ENCODE data around the gene MMP24.
A peak's percentile ranks its signal among the peaks of the same experiment; 100 is the strongest.
"Not testable (repeated sequence)": the region's sequence is repeated elsewhere in the genome, so short reads cannot be mapped to it uniquely, and the experiment has no call there.

The MMP24 gene

DNA sequence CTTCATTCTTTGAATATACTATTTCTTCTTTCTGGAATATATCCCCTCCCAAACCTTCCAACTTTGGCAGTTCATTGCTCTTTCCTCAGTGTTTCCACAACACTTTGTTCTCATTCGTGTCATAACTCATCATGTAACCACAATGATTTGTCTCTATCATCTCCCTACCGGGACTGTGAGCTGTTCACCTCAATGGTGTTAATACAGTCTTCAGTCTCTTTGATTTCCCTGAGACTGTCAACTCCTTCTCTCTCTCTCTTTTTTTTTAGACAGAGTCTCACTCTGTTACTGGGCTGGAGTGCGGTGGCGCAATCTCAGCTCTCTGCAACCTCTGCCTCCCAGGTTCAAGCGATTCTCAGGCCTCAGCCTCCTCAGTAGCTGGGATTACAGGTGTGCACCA is 2.5 kb upstream of the MMP24 start:
- DNase-seq: no peak

DNA sequence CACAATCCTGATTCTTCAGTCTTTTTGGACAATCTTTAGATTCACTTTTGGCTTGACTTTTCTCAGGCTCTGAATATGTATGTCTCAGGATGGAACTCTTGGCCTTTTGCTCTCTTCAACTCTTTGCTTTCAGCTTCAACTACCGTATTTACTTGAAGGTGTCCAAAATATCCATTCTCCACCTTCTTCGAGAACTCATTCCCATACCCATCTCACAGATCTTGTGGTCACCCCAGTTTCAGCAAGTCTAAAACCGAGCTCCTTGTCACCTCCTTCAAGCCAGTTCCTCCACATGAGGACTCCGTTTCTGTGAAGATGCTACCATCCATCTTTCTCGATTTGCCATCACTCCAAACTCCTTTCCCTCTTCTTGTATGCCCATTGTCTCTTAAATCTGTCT is 2.0 kb upstream of the MMP24 start:
- no peak for DNase-seq

DNA sequence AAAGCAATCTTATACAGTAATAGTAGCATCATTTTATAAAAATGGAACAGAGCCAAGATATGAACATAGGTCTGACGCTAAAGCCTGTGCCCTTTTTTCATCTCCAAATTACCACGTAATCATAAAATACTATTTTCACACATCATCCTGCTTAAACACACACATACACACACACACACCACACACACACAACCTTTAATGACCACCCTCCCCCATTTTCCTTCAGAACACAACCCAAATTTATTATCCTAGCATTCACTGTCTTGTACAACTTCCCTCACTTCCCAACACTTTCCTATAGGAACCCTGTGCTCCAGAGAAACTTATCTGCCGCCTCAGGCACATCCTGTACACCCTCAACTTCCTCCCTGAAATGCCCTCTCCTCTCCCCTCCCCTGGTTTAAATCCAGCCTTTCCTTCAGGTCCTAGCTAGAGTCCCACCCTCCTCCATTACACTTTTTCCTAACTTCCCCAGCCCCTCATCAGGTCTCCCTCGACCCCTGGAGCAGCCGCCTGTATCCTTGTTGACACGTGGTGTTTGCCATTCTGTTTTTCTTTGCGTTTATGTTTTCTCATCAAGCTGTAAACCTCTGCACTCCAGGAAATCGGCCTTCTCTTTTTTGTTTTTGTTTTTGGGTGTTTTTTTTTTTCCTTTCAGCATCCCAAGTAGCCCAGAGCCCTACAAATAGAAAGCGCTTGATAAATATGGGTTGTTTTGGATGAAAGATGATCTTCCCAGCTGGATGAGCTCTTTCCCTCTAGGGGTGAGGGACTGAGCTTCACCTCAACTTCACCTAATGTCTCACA is 968 bp upstream of the MMP24 start:
- DNase-seq: no peak

DNA sequence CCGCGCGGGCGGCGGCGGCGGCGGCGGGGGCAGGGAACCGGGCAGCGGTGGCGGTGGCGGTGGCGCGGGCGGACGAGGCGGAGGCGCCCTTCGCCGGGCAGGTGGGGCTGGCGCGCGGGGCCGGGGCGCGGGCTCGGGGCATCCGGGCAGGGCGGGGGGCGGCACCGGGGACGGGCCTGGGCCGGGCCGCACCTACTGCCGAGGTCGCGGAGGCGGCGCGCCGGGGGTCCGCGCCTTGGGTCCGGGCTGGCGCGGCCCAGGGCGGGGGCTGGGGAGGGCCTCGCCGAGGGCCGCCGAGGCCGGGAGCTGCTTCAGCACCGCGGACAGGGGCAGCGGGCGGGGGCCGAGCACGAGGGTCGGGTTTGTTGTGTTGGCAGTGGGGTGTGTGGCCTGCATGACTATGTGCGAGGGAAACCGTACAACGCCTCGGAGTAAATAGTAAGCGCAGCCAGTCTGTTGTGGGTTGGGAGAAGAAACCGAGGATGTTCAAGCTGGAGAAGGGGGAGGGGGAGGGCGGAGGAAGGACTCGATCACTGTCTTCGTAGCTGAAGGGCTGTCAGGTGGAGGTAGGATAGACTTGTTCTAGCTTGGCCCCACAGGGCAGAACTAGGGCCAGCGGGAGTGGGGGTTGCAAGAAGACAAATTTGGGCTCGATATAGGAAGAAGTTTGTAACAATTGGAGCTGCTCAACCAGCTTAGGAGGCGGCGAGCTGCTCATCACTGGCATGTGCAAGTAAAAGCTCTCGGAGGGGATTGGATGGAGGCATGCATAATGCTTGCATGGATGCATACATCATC is 593 bp downstream of the MMP24 start:
- peak; percentile 71 for DNase-seq

DNA sequence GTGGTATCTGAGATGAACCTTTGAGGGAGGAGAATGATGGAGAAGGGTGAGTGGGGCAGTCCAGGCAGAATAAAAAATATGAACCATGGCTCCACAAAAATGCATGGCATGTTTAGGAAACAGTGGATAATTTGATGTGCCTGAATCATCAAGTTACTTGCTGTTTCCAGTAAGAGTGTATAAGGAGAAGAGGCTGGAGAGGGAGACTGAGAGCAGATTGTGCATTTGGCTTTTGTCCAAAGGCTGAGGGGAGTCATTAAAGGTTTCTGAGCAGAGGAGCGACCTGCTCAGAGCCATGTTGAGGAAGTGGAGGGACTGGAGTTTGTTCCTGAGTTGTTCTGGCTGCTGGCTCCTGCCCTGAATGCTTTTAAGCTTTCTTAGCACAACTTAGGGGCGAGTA is 6.1 kb downstream of the MMP24 start:
- no peak for DNase-seq

DNA sequence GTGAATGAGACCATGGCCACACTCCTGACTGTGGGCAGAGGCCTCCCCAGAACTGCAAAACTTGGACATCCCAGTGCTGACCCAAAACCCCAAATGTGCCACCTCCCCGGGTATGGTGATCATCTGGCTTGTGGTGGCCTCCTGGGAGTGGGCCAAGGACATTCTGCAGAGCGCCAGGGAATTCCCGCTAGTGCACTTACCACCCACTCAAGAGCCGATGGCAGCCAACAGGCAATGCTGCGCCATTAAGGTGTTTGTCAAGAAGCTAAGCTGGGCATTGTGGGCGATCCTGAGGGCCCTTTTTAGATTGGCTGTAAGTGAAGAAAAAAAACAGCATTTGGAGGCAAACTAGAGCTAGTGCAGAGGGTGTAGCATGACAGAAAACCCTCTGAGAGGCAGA is 9.4 kb downstream of the MMP24 start:
- DNase-seq: no peak

DNA sequence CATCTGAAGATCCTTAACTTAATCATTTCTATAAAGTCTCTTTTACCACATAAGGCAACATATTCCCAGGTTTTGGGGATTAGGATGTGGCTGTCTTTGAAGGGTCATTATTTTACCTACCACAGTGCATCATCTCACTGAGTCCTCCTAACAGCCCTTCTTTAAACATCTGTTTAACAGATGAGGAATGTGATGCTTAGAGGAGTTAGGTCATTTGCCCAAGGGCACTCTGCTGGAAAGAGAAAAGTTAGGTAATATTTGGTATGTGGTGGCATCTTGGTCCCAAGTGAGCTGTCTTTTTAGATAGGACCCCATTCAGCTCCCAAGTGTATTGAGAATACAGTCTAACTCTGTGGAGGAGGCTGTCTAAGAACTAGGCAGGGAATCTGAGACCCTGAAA is 11.0 kb downstream of the MMP24 start:
- no peak for DNase-seq

DNA sequence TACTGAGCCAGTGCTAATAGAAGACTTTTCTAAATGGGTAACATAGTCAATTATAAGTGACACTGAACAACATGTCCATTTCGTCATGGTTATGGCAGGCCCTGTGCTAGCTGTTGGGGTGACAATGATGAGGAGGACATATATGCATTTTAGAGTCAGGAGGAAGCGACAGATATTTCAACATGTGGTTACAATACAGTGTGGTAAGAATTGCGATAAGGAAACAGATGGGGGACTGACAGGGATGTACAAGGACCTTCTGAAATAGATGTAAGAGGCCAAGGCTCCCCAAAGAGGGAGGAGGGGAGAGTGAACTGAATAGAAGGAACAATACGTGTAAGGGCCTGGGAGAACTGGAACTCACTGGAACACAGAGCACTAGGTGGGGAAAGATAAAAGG is 11.7 kb downstream of the MMP24 start:
- peak; percentile 85 for DNase-seq

DNA sequence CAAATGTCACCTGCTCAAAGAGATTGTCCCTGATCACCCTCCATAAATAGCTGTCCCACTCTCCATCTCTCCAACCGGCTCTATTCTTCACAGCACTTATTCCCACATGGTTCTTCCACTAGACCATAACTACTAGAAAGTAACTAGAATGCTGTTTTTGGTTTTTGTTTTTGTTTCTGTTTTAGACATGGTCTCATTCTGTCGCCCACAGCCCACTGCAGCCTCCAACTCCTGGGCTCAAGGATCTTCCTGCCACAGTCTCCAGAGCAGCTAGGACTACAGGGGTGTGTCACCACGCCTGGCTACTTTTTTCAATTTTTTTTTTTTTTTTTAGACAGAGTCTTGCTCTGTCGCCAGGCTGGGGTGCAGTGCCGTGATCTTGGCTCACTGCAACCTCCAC is 12.2 kb downstream of the MMP24 start:
- DNase-seq: no peak

DNA sequence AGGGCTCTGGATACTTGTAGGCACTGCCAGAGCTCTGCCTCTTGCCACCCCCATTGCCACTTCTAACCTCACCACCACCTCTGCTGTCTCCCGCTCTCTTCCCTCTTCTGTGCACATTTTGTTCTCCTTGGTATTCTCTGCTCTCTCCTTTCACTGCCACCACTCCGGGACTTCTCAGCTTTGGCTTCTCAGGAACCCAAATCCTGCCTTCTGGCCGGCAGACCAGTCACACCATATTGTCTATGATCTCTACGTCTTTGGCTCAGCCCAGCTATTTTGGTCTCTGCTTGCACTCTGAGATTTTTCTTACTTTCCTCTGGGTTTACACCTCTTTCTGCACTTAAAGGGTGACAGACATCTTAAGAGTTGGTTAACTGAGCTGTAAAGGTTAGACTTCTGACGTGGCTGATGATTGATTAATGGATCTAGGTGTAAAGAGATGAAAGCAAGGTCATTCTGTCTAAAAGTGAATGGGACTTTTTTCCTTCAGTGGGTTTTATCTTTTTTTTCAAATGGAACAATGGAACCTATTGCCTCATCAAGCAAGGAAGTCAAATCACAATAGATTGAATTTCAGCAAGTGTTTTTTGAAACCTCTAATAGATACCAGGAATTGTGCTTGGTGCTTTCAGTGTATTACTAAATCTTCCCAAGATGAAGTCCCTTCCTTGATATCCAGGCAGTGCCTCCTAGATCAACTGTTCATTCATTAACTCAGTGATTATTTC is 13.8 kb downstream of the MMP24 start:
- DNase-seq: no peak

DNA sequence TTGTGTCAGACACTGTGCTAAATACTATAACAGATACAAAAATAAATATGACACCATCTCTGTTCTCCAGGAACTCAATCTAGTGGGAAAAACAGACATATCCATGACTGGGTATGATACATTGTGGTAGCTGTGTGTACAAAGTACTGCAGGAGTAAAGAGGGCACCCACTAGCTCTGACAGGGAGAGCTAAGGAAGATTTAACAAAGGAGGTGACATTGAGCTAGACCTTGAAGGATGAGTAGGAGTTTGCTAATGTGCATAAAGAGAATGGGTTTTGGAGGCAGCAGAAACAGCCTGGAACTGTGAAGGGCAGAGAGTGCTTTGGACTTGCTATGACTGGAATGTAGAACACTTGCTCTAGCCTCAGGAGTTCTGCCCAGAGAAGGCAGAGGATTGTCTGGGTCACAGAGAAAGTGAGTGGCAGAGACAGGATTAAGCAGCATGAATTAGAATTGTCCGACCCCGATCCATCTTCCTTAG is 14.4 kb downstream of the MMP24 start:
- no peak for DNase-seq

DNA sequence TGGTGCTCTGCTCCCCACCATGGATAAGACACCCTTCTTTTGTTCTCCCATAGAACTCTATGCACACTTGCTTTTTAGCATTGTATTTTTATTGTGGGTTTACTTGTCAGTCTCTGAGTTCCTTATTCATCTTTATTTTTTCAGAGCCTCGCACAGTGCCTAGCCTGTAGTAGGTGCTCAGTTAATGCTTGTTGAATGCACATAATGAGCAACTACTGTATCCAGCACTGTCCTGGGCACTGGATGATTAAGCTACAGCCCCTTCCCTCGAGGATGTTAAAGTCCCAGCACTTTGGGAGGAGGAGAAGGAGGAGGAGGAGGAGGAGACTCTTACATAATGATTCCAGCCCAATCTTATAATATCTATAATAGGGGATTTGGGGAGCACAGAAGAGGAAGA is 16.8 kb downstream of the MMP24 start:
- DNase-seq: no peak

DNA sequence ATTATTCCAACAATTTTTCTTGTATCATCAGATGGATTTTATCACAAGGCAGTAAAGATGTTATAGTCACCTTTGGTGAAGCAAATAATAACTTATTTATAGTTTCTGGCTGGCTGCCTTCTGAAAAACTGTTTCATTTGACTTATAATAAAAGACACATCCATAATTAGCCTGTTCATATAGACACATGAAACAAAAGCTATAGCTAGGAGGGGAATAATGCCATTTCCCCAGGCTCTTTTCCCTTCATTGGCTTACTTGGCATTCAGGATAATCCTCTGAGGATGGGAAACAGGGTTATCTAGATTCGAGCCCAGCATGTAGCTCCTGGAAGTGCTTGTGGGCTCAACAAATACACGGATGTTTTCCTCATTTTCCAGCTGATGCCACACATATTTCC is 17.5 kb downstream of the MMP24 start:
- DNase-seq: no peak

DNA sequence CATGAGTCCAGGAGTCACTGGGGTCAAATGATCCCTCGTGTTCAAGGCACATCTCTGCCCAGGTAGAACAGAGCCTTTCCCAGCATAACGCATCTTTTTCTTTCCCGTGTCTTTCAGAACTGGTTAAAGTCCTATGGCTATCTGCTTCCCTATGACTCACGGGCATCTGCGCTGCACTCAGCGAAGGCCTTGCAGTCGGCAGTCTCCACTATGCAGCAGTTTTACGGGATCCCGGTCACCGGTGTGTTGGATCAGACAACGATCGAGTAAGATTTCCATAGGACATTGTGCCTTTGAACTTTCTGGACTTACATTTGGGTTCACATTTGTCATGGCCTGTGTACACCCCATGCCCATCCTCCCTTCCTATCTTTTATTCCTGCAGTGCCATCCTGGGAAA is 20.2 kb downstream of the MMP24 start:
- DNase-seq: no peak

DNA sequence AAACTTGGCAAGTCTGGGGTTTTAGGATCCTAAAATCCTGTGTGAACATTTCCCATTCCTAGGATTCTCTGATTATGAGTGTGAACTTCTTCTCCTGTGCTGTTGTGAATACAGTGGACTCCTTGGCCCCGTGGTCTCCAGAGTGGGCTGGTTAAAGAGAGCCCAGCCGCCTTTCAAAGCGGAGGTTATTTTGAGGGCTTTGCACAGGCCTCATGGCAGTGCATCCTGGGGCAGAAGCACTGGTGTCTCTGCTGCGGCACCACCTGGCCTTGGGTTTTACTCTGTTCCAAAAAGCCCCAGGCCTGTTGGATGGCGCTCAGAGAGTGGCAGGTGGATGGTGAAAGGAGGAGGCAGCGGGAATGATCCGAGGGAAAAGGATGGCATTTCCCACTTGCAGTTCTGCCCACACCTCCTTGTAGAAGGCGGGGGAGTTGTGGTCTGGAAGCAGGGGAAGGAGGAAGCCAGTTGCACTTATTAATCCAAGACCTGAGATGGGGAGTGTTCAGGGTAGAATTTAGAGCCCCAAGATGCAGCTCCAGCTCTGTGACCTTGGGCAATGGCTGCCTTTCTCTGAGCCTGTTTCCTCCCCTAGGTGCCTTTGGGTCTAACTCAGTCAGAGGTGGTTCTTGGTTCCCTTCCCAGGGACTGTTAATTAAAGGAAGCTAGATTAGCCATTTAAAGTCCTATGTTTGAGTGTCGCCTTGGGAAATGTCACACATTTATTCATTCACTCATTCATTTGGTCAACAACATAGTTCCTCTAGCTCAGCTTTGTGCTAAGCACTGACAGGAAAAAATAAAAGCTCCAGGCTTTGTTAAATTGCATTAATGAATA is 22.4 kb downstream of the MMP24 start:
- no peak for DNase-seq

DNA sequence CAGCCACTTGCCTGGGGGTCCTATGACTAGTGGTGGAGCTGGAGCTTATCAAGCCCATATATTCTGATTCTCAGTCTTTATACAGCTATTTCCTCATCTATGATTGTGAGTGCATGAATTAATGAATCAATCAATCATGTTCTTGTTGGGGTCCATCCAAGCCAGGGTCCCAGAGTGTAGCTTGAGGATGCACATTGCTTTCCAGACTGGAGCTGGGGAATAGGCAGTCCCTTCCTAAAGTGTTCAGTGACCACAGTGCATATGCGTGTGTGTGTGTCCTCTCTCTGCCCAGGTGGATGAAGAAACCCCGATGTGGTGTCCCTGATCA is 25.1 kb downstream of the MMP24 start:
- DNase-seq: no peak

DNA sequence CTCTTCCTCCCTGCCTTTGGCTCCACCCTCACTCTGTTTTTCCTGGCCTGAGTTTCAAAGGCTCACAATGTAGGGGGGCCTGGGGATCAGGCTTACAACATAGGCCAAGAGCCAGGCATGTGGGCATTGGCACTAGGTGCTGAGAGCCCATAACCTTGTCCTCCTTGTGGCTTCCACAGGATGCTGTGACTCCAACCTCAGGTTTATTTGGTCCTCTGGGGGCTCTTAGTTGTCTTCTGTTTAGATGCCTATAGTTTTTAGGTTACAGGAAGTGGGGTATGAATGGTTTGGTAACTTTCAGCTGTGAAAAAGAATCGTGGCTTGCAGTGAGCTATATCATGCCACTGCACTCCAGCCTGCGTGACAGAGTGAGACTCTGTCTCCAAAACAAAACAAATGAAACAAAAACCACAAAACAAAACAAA is 25.6 kb downstream of the MMP24 start:
- DNase-seq: no peak

DNA sequence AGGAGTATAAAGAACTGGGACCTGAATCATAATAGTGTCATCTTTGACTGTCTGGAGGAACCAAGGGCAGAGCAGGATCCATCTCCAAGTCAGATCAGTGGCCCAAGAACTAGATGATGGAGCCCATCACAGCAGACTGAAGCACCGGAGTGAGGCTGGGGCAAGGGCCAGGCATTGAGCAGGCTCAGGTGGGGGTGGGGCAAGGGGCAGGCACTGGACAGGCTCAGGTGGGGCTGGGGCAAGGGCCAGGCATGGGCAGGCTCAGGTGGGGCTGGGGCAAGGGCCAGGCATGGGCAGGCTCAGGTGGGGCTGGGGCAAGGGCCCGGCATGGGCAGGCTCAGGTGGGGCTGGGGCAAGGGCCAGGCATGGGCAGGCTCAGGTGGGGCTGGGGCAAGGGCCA is 26.1 kb downstream of the MMP24 start:
- DNase-seq: not testable (repeated sequence)

DNA sequence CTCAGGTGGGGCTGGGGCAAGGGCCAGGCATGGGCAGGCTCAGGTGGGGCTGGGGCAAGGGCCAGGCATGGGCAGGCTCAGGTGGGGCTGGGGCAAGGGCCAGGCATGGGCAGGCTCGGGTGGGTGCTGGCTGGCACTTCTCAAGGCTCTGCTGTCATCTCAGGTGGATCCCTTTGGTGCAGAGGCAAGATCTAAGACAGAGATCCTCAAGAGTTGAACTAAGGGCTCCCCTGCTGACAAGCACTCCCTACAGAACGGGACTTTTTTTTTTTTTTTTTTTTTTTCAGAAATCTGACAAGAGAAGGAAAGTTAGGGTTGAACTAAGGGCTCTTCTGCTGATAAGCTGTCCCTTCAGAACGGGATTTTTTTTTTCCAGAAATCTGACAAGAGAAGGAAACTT is 26.5 kb downstream of the MMP24 start:
- DNase-seq: no peak

DNA sequence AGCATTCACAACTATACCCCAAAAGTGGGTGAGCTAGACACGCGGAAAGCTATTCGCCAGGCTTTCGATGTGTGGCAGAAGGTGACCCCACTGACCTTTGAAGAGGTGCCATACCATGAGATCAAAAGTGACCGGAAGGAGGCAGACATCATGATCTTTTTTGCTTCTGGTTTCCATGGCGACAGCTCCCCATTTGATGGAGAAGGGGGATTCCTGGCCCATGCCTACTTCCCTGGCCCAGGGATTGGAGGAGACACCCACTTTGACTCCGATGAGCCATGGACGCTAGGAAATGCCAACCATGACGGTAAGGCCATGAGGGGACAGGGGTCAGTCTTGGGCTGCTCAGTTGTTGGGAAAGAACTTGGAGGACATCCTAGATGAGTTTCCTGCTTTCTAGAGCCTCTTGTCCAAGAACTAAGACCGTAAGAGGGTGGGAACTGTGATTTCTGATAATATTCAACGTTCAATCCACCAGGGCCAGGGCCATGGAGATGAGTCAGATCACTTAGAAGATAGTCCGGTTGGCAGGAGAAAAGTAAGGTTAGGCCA is 28.0 kb downstream of the MMP24 start:
- no peak for DNase-seq

DNA sequence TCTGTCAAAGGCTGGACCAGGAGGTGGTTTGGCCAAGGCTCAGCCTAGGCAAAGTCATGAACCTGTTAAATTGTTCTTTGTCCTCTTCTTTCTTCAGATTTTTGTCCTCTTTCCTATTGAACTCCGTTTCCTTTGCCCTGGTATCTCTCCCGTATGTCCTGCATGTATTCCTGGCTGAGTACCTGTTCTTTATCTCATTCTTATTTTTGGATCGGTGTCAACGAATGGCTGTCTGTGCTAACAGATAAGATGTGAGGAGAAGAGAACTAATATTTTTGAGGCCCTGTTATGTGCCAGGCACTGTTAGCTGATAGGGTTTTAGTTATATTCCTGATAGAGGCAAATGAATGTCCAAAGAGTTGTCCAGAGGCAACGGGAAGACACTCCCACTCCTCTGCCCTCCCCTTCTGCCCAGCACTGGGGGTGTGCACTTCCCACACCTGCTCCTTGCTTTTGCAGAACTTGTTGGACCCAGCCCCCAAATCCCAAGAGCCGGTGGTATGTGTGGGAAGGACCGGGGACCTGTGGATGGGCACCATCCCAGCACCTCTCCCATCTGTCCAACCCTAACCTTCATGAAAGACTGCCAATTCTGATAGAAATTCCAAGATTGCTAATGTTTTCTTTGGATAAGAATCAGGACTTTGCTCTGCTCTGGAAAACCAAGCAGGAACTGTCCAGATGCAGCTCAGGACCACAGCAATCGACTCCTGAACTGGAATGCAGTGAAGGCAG is 30.9 kb downstream of the MMP24 start:
- no peak for DNase-seq

DNA sequence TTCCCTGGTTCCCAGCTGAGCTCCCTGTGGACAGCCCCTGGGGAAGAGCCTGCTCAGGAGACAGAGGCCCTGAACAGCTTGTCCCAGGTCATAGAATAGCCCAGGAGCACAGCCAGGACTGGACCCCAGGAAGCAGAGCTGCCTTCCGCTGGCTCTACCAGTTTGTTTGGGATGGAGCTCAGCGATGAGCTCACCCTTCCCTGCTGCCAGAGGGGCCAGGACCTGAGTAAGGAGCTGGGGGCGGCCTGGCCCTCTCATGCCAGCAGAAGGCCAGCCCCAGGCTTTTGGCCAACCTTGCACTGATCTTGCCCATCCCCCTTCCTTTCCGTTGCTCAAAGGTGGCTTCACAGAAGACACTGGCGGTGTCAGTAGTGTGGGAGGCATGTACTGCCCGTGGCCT is 33.9 kb downstream of the MMP24 start:
- no peak for DNase-seq

Measured in hematopoietic multipotent progenitor cell treated with erythropoietin and hydrocortisone succinate and interleukin-3 and kit ligand, for 6 days (in vitro differentiated cells).